H1 (cell line): ENCODE results near the gene FH. TPM values are rescaled to one million over a fixed set of nuclear protein-coding genes. Genes with fewer than 3 reads are reported as not detected.

Source experiments
- CTCF ChIA-PET: fragments of 300-600 bp; sonication (Branson Sonifier 250); formaldehyde crosslinking; loops from one replicate; lab custom pipeline; 2021; ENCODE audit not compliant: partially characterized antibody; lab: Charles Lee
- POLR2A ChIA-PET: fragments of 300-600 bp; sonication (Branson Sonifier 250); formaldehyde crosslinking; loops from one replicate; lab custom pipeline; 2021; ENCODE audit warnings: inconsistent platforms; ENCODE audit not compliant: partially characterized antibody; lab: Charles Lee
- DNase-seq, 2 experiments: peaks; one replicate each; pipeline versions ENCODE4 v3.0.0 to v3.0.0-alpha.2; 2010 to 2022; ENCODE audit warnings: low spot score in 2 of 2, low read depth in 1 of 2, mixed read lengths in 1 of 2
- FAIRE-seq: peaks from 2 replicates; lab custom pipeline; 2011; peaks lifted over from hg19 to GRCh38; lab: Jason Lieb, UNC
- H2AFZ ChIP-seq: 2 replicates; pipeline ENCODE4 v1.8.1; 2012; ENCODE audit warnings: low read length, inconsistent platforms
- H2AK5ac ChIP-seq: 2 replicates; pipeline ENCODE4 v1.6.1; 2013; ENCODE audit warnings: low read depth, low read length
- H2BK120ac ChIP-seq: replicated peaks from 2 replicates; pipeline ENCODE3; 2013; ENCODE audit warnings: low read depth, low read length, inconsistent platforms
- H2BK12ac ChIP-seq: 2 replicates; pipeline ENCODE4 v1.6.1; 2013; ENCODE audit warnings: low read depth, low read length
- H2BK15ac ChIP-seq: 2 replicates; pipeline ENCODE4 v1.6.1; 2013; ENCODE audit warnings: low read length
- H2BK20ac ChIP-seq: 2 replicates; pipeline ENCODE4 v1.6.1; 2013; ENCODE audit warnings: low read length
- H2BK5ac ChIP-seq: 2 replicates; pipeline ENCODE4 v1.6.1; 2013; ENCODE audit warnings: low read depth, low read length
- H3K14ac ChIP-seq: 2 replicates; pipeline ENCODE4 v1.6.1; 2013; ENCODE audit warnings: inconsistent platforms; ENCODE audit not compliant: insufficient read length
- H3K18ac ChIP-seq: 2 replicates; pipeline ENCODE4 v1.6.1; 2013; ENCODE audit warnings: low read length; ENCODE audit errors: extremely low read depth
- H3K23ac ChIP-seq: 2 replicates; pipeline ENCODE4 v1.6.1; 2013; ENCODE audit warnings: inconsistent platforms; ENCODE audit not compliant: insufficient read length
- H3K23me2 ChIP-seq: 2 replicates; pipeline ENCODE4 v1.6.1; 2013; ENCODE audit warnings: low read depth, low read length
- H3K27ac ChIP-seq: 2 replicates; pipeline ENCODE4 v1.6.1; 2011; ENCODE audit warnings: low read depth, low read length, inconsistent platforms
- H3K27me3 ChIP-seq, 4 experiments: replicated peaks in 1 of 4; 1 replicate in 1 of 4; 2 replicates in 3 of 4; pipeline versions ENCODE4 v1.6.1 to v1.8.1; 2011 to 2013; ENCODE audit warnings: low read length in 3 of 4, mild to moderate bottlenecking in 3 of 4, inconsistent platforms in 2 of 4, mixed read lengths in 2 of 4, moderate library complexity in 1 of 4; ENCODE audit not compliant: control insufficient read depth in 3 of 4, insufficient read depth in 3 of 4; ENCODE audit errors: extremely low read depth in 1 of 4
- H3K36me3 ChIP-seq, 4 experiments: 2 replicates each; pipeline versions ENCODE4 v1.6.1 to v1.8.1; 2011 to 2013; ENCODE audit warnings: mild to moderate bottlenecking in 4 of 4, low read length in 3 of 4, moderate library complexity in 2 of 4, control low read depth in 1 of 4, inconsistent platforms in 1 of 4; ENCODE audit not compliant: insufficient read depth in 4 of 4, control insufficient read depth in 2 of 4
- H3K4ac ChIP-seq: replicated peaks from 2 replicates; pipeline ENCODE3; 2013; ENCODE audit warnings: low read length, low read depth, mixed read lengths, inconsistent platforms; ENCODE audit not compliant: insufficient read length
- H3K4me1 ChIP-seq, 4 experiments: replicated peaks in 1 of 4; 1 replicate in 1 of 4; 2 replicates in 3 of 4; pipeline versions ENCODE4 v1.6.1 to v1.8.1; 2011 to 2013; ENCODE audit warnings: low read length in 3 of 4, inconsistent platforms in 2 of 4, mixed read lengths in 1 of 4; ENCODE audit not compliant: insufficient read depth in 4 of 4, control insufficient read depth in 3 of 4
- H3K4me2 ChIP-seq, 2 experiments: 2 replicates each; pipeline versions ENCODE4 v1.6.1 to v1.8.1; 2011 to 2013; ENCODE audit warnings: low read depth in 2 of 2, low read length in 2 of 2, control low read depth in 1 of 2, inconsistent platforms in 1 of 2, mild to moderate bottlenecking in 1 of 2; ENCODE audit not compliant: insufficient read depth in 1 of 2
- H3K4me3 ChIP-seq, 4 experiments: fragments of 200-600, 300-600 bp in 1 of 4; sonication (generic), shearing (Covaris generic), sonication (Bioruptor Twin) in 1 of 4; 2 replicates each; pipeline versions ENCODE4 v1.5.1 to v1.8.1; 2011 to 2016; ENCODE audit warnings: low read length in 4 of 4, low read depth in 3 of 4, control low read depth in 2 of 4, inconsistent platforms in 2 of 4, mild to moderate bottlenecking in 2 of 4, mixed read lengths in 1 of 4, moderate library complexity in 1 of 4; ENCODE audit not compliant: insufficient read depth in 2 of 4; ENCODE audit errors: extremely low read depth in 1 of 4
- H3K56ac ChIP-seq: replicated peaks from 2 replicates; pipeline ENCODE3; 2013; ENCODE audit warnings: low read depth, mild to moderate bottlenecking, mixed read lengths, low read length, inconsistent platforms; ENCODE audit not compliant: insufficient read length
- H3K79me1 ChIP-seq: 2 replicates; pipeline ENCODE4 v1.6.1; 2013; ENCODE audit warnings: low read depth, low read length, control low read depth
- H3K79me2 ChIP-seq, 2 experiments: 2 replicates each; pipeline versions ENCODE4 v1.6.1 to v1.8.1; 2012 to 2013; ENCODE audit warnings: low read length in 2 of 2, mild to moderate bottlenecking in 2 of 2, inconsistent platforms in 1 of 2; ENCODE audit not compliant: insufficient read depth in 2 of 2, control insufficient read depth in 1 of 2
- H3K9ac ChIP-seq, 4 experiments: replicated peaks in 1 of 4; 1 replicate in 1 of 4; 2 replicates in 3 of 4; pipeline versions ENCODE4 v1.6.1 to v1.8.1; 2011 to 2013; ENCODE audit warnings: low read depth in 3 of 4, low read length in 3 of 4, control low read depth in 2 of 4, mild to moderate bottlenecking in 2 of 4, moderate library complexity in 2 of 4, inconsistent platforms in 1 of 4; ENCODE audit errors: extremely low read depth in 1 of 4
- H3K9me3 ChIP-seq, 2 experiments: 2 replicates each; pipeline versions ENCODE4 v1.6.1 to v1.8.1; 2012 to 2013; ENCODE audit warnings: mild to moderate bottlenecking in 2 of 2, moderate library complexity in 2 of 2, control low read depth in 1 of 2, inconsistent platforms in 1 of 2, low read depth in 1 of 2, low read length in 1 of 2, mixed read lengths in 1 of 2; ENCODE audit not compliant: insufficient read depth in 2 of 2
- H4K20me1 ChIP-seq, 2 experiments: replicated peaks in 1 of 2; 2 replicates each; pipeline versions ENCODE3 to v1.8.1; 2011 to 2013; ENCODE audit warnings: inconsistent platforms in 2 of 2, low read length in 2 of 2, mild to moderate bottlenecking in 1 of 2; ENCODE audit not compliant: insufficient read depth in 2 of 2, control insufficient read depth in 1 of 2
- H4K5ac ChIP-seq: 2 replicates; pipeline ENCODE4 v1.6.1; 2013; ENCODE audit warnings: low read length, low read depth, mixed read lengths, inconsistent platforms; ENCODE audit not compliant: insufficient read length
- H4K8ac ChIP-seq: 2 replicates; pipeline ENCODE4 v1.8.0; 2013; ENCODE audit warnings: mild to moderate bottlenecking, moderate library complexity, low read length, inconsistent platforms; ENCODE audit not compliant: insufficient read depth; ENCODE audit errors: extremely low read depth
- H4K91ac ChIP-seq: replicated peaks from 2 replicates; pipeline ENCODE3; 2013; ENCODE audit warnings: low read length, mixed read lengths, inconsistent platforms; ENCODE audit not compliant: insufficient read length
- CBX5 ChIP-seq: fragments of 300-800, 300-1000 bp; sonication (generic); IDR thresholded peaks from 2 replicates; pipeline ENCODE4 v1.7.1; 2016; ENCODE audit warnings: antibody characterized with exemption, low read length, low read depth
- EGR1 ChIP-seq: IDR thresholded peaks from 2 replicates; pipeline ENCODE4 v1.6.1; 2011; ENCODE audit warnings: low read depth, low read length, borderline replicate concordance
- EP300 ChIP-seq, 2 experiments: IDR thresholded peaks; 1 replicate in 1 of 2; 2 replicates in 1 of 2; pipeline ENCODE4 v1.6.1; 2011 to 2012; ENCODE audit warnings: low read depth in 2 of 2, low read length in 2 of 2, mild to moderate bottlenecking in 2 of 2, borderline replicate concordance in 1 of 2, inconsistent platforms in 1 of 2, moderate library complexity in 1 of 2
- KDM1A ChIP-seq: fragments of 200-600, 300-600 bp; sonication (generic); IDR thresholded peaks from 2 replicates; pipeline ENCODE4 v1.7.1; 2016; ENCODE audit warnings: mild to moderate bottlenecking, low read length, borderline replicate concordance
- POU5F1 ChIP-seq: IDR thresholded peaks from 2 replicates; pipeline ENCODE4 v1.6.1; 2011; ENCODE audit warnings: low read depth, mild to moderate bottlenecking, low read length, moderate library complexity
- RAD21 ChIP-seq, 2 experiments: IDR thresholded peaks in 1 of 2; conservative IDR thresholded peaks in 1 of 2; 2 replicates each; pipeline ENCODE4 v1.6.1; 2011; ENCODE audit warnings: low read depth in 2 of 2, low read length in 2 of 2, improper control_type of control experiment in 1 of 2, inconsistent platforms in 1 of 2, mild to moderate bottlenecking in 1 of 2, moderate library complexity in 1 of 2
- RBBP5 ChIP-seq: IDR thresholded peaks from 2 replicates; pipeline ENCODE4 v1.7.1; 2012; ENCODE audit warnings: low read depth, mild to moderate bottlenecking, inconsistent platforms, low read length, moderate library complexity, borderline replicate concordance
- RNF2 ChIP-seq: fragments of 200-900, 300-1000 bp; sonication (generic); IDR thresholded peaks from 2 replicates; pipeline ENCODE4 v1.7.1; 2016; ENCODE audit warnings: borderline replicate concordance, low read depth, mild to moderate bottlenecking, antibody characterized with exemption, low read length; ENCODE audit not compliant: poor library complexity, severe bottlenecking; ENCODE audit errors: missing control alignments
- SIX5 ChIP-seq: IDR thresholded peaks from 2 replicates; pipeline ENCODE4 v1.6.1; 2011; ENCODE audit warnings: mild to moderate bottlenecking, low read depth, low read length
- YY1 ChIP-seq: IDR thresholded peaks from 2 replicates; pipeline ENCODE4 v1.6.1; 2011; ENCODE audit warnings: low read depth, mild to moderate bottlenecking, low read length
- WGBS, 2 experiments: shearing (Covaris generic) in 1 of 2; methylation state at CpG; one replicate each; pipeline versions ENCODE4 v1.1.6 to v1.1.7; 2013 to 2015; ENCODE audit warnings: low lambda C conversion rate in 2 of 2, mixed read lengths in 2 of 2, inconsistent platforms in 1 of 2, low coverage in 1 of 2, missing lambda C conversion rate in 1 of 2; ENCODE audit not compliant: insufficient replicate concordance in 2 of 2, insufficient coverage in 1 of 2, insufficient read length in 1 of 2; ENCODE audit errors: extremely low coverage in 1 of 2, missing lambda C conversion rate in 1 of 2; 5-methylcytosine and 5-hydroxymethylcytosine counted together
- polyA plus RNA-seq, 7 experiments: library from polyadenylated mRNA; depleted of rRNA in 3 of 7; stranded (reverse) in 5 of 7; unstranded in 2 of 7; fragments of >200 nt in 5 of 7; fragments of 200-250 nt in 2 of 7; gene quantifications; 1 replicate in 5 of 7; 2 replicates in 1 of 7; 4 replicates in 1 of 7; pipeline versions ENCODE4 v1.2.1 to v1.2.3, GENCODE V29; 2011 to 2013; ENCODE audit warnings: missing spikeins in 2 of 7, mixed read lengths in 2 of 7
- total RNA-seq: library from RNA; stranded (reverse); fragmentation: NEBNext Ultra II Directional; extraction: Animal tissue kit (Norgen Biotek cat#: 25700); gene quantifications from 2 replicates; pipeline ENCODE4 v1.2.1, GENCODE V29; 2021
- TF ChIP-seq, protein P1 (sequence below): IDR thresholded peaks from 2 replicates; pipeline ENCODE4 v1.6.1; 2012; ENCODE audit warnings: low read length, inconsistent platforms

Gene FH
- total and polyA plus RNA-seq, 2 of the 8 experiments (the other 6 are each of a cell fraction or from before 2014, with no cell fraction given) = 45.0 to 81.9 TPM

DNA sequence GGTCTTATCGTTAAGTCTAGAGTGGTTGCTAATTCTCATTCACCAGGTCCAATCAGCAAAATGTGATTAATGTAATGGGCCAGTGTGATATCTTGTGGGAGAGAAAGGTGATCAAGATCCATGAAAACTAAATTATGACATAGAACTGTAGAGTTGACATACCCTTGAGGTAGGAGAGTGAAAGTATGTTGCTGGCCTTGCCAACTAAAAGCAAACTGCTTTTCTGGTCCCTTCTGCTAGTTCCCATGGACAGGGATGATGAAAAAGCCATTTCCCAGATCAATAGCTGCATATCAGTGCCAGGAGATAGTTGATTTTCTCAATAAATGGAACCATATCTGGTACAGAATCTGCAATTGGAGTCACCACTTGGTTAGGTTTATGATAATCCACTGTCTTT, 65.8 kb downstream of the FH start:
- H3K4me1 ChIP-seq = no peaks in the 10 kb centered on the region
- H2BK120ac ChIP-seq = no peak overlapping the region
- H3K56ac ChIP-seq = no peak overlapping the region
- no peaks in the 10 kb centered on the region for H3K79me1 ChIP-seq
- ChIA-PET CTCF (no interaction called here), POLR2A (interaction anchor here (0.6 kb wide), 1 partner anchor 66 kb away, joined by 6 read pairs; the partner anchor contains the start of gene FH)
- no peak overlapping the region for H3K18ac ChIP-seq
- no peak overlapping the region for H3K27ac ChIP-seq
- H3K36me3 ChIP-seq = no peaks in the 10 kb centered on the region
- no peak overlapping the region for H2BK20ac ChIP-seq
- no peak overlapping the region for H2BK12ac ChIP-seq
- H3K79me2 ChIP-seq = no peaks in the 10 kb centered on the region
- peaks cover 0 to 2% of the 10 kb centered on the region in 2 experiments for H4K20me1 ChIP-seq
- H4K8ac ChIP-seq = no peak overlapping the region
- H2BK5ac ChIP-seq = no peak overlapping the region
- no peak overlapping the region for H3K9ac ChIP-seq
- no peak overlapping the region for H2AK5ac ChIP-seq
- H3K23me2 ChIP-seq = no peaks in the 10 kb centered on the region
- H2BK15ac ChIP-seq = no peak overlapping the region
- H3K4me2 ChIP-seq = no peak overlapping the region
- H4K91ac ChIP-seq = no peak overlapping the region
- H3K27me3 ChIP-seq = peaks cover 0 to 24% (median 11%) of the 10 kb centered on the region in 4 experiments; a peak in 6 of 7 replicates
- no peak overlapping the region for H3K4ac ChIP-seq
- no peak overlapping the region for H2AFZ ChIP-seq
- H3K4me3 ChIP-seq = no peak overlapping the region
- H3K9me3 ChIP-seq = peaks cover 0 to 3% of the 10 kb centered on the region in 2 experiments; a peak in 1 of 4 replicates
- no peak overlapping the region for H3K23ac ChIP-seq
- H3K14ac ChIP-seq = no peak overlapping the region
- 91% methylated on average over 1 of the region's 1 CpG; no CpG with 5 or more reads in 1 of the 2 experiments for WGBS, 2 experiments
- no peak for DNase-seq
- H4K5ac ChIP-seq = no peak overlapping the region
- no peak for FAIRE-seq
- TF ChIP-seq, protein P1, sequence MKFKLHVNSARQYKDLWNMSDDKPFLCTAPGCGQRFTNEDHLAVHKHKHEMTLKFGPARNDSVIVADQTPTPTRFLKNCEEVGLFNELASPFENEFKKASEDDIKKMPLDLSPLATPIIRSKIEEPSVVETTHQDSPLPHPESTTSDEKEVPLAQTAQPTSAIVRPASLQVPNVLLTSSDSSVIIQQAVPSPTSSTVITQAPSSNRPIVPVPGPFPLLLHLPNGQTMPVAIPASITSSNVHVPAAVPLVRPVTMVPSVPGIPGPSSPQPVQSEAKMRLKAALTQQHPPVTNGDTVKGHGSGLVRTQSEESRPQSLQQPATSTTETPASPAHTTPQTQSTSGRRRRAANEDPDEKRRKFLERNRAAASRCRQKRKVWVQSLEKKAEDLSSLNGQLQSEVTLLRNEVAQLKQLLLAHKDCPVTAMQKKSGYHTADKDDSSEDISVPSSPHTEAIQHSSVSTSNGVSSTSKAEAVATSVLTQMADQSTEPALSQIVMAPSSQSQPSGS = no peak
- TF ChIP-seq CBX5 (no peak), SIX5 (no peak), KDM1A (no peak), POU5F1 (no peak), YY1 (no peak), RBBP5 (no peak), EP300 (IDR thresholded peaks at IDR 0.05; ENCODE audit: borderline replicate concordance in 1 of 2, low read depth in 2 of 2, low read length in 2 of 2) (no peak), RNF2 (no peak), EGR1 (no peak), RAD21 (IDR thresholded peaks at IDR 0.05 in 1 of 2, conservative IDR thresholded peaks at IDR 0.05 in 1 of 2; ENCODE audit: low read depth in 2 of 2, low read length in 2 of 2) (no peak)
